ENCODE results near the gene SLC25A26. TPM values are rescaled to one million over a fixed set of nuclear protein-coding genes. Genes with fewer than 3 reads are reported as not detected.
"Not testable (repeated sequence)": the region's sequence is repeated elsewhere in the genome, so short reads cannot be mapped to it uniquely, and the experiment has no call there.

The SLC25A26 gene
- total RNA-seq, 2 donors from 2014 or later = 20.7 to 22.8 TPM

DNA sequence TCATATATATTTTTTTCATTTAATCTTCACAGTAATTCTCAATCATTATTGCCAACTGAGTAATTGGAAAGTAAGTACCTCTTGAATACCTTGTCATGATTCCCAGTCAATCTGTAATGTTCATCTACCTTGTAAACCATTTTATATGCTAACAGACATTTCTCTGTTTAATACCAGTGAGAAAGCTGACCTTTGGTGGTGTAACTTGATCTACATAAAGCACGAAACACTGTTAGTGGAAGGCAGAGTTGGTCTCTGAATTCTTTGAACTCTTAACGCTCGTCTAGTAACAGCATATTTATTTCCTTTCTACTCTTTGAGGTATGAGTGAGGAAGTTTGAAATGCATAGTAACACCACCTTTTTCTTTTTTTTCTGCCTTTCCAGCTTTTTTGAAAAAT, 59.5 kb downstream of the SLC25A26 start:
- Histone ChIP-seq H3K27ac (ENCODE audit: low read depth, low read length) (no peak overlapping the region), H3K4me1 (ENCODE audit: control insufficient read depth, insufficient read depth, low read length) (no peaks in the 10 kb centered on the region), H3K27me3 (ENCODE audit: control insufficient read depth, insufficient read depth, low read length, poor library complexity, severe bottlenecking) (no peaks in the 10 kb centered on the region), H3K9ac (ENCODE audit: extremely low read depth, low read length, poor library complexity, severe bottlenecking) (no peak overlapping the region), H3K9me3 (ENCODE audit: control insufficient read depth, low read length) (no peaks in the 10 kb centered on the region), H3K4me3 (ENCODE audit: low read length) (no peak overlapping the region), H3K36me3 (ENCODE audit: control insufficient read depth, insufficient read depth, low read length) (no peaks in the 10 kb centered on the region)
- Mint-ChIP-seq H3K9me3 (no peaks in the 10 kb centered on the region), H3K36me3 (ENCODE audit: low read depth) (no peaks in the 10 kb centered on the region), H3K27ac (no peak overlapping the region), H3K4me1 (peaks cover 1% of the 10 kb centered on the region), H3K4me3 (no peak overlapping the region), H3K27me3 (ENCODE audit: insufficient read depth) (no peaks in the 10 kb centered on the region)
- WGBS, 2 experiments (ENCODE audit: insufficient coverage in 1 of 2, insufficient read length in 1 of 2) = 90% methylated on average over 1 of the region's 3 CpGs; no CpG with 5 or more reads in 1 of the 2 experiments
- DNase-seq = no peak
- TF ChIP-seq, protein P1, sequence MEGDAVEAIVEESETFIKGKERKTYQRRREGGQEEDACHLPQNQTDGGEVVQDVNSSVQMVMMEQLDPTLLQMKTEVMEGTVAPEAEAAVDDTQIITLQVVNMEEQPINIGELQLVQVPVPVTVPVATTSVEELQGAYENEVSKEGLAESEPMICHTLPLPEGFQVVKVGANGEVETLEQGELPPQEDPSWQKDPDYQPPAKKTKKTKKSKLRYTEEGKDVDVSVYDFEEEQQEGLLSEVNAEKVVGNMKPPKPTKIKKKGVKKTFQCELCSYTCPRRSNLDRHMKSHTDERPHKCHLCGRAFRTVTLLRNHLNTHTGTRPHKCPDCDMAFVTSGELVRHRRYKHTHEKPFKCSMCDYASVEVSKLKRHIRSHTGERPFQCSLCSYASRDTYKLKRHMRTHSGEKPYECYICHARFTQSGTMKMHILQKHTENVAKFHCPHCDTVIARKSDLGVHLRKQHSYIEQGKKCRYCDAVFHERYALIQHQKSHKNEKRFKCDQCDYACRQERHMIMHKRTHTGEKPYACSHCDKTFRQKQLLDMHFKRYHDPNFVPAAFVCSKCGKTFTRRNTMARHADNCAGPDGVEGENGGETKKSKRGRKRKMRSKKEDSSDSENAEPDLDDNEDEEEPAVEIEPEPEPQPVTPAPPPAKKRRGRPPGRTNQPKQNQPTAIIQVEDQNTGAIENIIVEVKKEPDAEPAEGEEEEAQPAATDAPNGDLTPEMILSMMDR (conservative IDR thresholded peaks at IDR 0.05) = no peak

DNA sequence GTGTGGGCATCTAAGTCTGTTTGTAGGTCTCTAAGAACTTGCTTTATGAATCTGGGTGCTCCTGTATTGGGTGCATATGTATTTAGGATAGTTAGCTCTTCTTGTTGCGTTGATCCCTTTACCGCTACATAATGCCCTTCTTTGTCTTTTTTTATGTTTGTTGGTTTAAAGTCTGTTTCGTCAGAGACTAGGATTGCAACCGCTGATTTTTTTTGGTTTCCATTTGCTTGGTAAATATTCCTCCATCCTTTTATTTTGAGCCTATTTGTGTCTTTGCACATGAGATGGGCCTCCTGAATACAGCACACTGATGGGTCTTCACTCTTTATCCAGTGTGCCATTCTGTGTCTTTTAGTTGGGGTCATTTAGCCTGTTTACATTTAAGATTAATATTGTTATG, 71.1 kb downstream of the SLC25A26 start:
- not testable (repeated sequence) for H3K36me3 Mint-ChIP-seq (ENCODE audit: low read depth); DNase-seq; H3K36me3 ChIP-seq (ENCODE audit: control insufficient read depth, insufficient read depth, low read length); H3K4me1 Mint-ChIP-seq; H3K27me3 ChIP-seq (ENCODE audit: control insufficient read depth, insufficient read depth, low read length, poor library complexity, severe bottlenecking); H3K9me3 ChIP-seq (ENCODE audit: control insufficient read depth, low read length); H3K9me3 Mint-ChIP-seq; H3K4me3 ChIP-seq (ENCODE audit: low read length); H3K4me1 ChIP-seq (ENCODE audit: control insufficient read depth, insufficient read depth, low read length); H3K27ac Mint-ChIP-seq; H3K9ac ChIP-seq (ENCODE audit: extremely low read depth, low read length, poor library complexity, severe bottlenecking); H3K27ac ChIP-seq (ENCODE audit: low read depth, low read length); H3K4me3 Mint-ChIP-seq; H3K27me3 Mint-ChIP-seq (ENCODE audit: insufficient read depth)
- WGBS, 2 experiments (ENCODE audit: insufficient coverage in 1 of 2, insufficient read length in 1 of 2) = 66 to 86% methylated on average over 2 to 4 of the region's 4 CpGs

DNA sequence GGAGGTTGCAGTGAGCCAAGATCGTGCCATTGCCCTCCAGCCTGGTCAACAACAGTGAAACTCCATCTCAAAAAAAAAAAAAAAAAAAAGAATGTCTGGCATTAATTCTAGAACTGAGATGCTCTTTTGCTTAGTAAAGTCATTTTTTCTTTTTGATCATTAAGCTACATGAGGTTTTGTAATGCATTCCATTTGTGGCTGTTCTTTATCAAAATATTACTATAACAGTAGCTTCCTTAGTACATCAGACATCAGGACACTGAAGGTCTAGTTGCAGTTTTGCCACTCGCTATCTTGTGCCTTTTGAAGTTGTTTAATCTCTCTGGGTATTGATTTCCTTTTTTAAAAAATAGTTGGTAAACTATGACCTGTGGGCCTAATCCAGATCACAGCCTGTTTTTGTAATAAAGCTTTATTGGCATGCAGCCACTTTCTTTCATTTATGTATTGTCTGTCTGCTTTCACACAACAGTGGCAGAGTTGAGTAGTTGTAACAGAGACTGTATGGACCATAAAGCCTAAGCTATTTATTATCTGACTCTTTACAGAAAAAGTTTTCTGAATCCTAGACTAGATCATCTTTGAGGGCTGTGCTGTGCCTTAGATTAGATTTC, 76.6 kb downstream of the SLC25A26 start:
- H3K36me3 Mint-ChIP-seq (ENCODE audit: low read depth) = no peaks in the 10 kb centered on the region
- no peaks in the 10 kb centered on the region for H3K4me1 ChIP-seq (ENCODE audit: control insufficient read depth, insufficient read depth, low read length)
- no peaks in the 10 kb centered on the region for H3K27me3 ChIP-seq (ENCODE audit: control insufficient read depth, insufficient read depth, low read length, poor library complexity, severe bottlenecking)
- no peak overlapping the region for H3K9ac ChIP-seq (ENCODE audit: extremely low read depth, low read length, poor library complexity, severe bottlenecking)
- H3K4me3 Mint-ChIP-seq = no peak overlapping the region
- 90% methylated on average over 2 of the region's 2 CpGs; no CpG with 5 or more reads in 1 of the 2 experiments for WGBS, 2 experiments (ENCODE audit: insufficient coverage in 1 of 2, insufficient read length in 1 of 2)
- H3K4me3 ChIP-seq (ENCODE audit: low read length) = no peak overlapping the region
- no peak overlapping the region for H3K27ac ChIP-seq (ENCODE audit: low read depth, low read length)
- no peaks in the 10 kb centered on the region for H3K9me3 ChIP-seq (ENCODE audit: control insufficient read depth, low read length)
- DNase-seq = no peak
- H3K27me3 Mint-ChIP-seq (ENCODE audit: insufficient read depth) = no peaks in the 10 kb centered on the region
- no peaks in the 10 kb centered on the region for H3K9me3 Mint-ChIP-seq
- TF ChIP-seq, protein P1 (conservative IDR thresholded peaks at IDR 0.05) = no peak
- H3K36me3 ChIP-seq (ENCODE audit: control insufficient read depth, insufficient read depth, low read length) = no peaks in the 10 kb centered on the region
- H3K4me1 Mint-ChIP-seq = no peaks in the 10 kb centered on the region
- no peak overlapping the region for H3K27ac Mint-ChIP-seq

DNA sequence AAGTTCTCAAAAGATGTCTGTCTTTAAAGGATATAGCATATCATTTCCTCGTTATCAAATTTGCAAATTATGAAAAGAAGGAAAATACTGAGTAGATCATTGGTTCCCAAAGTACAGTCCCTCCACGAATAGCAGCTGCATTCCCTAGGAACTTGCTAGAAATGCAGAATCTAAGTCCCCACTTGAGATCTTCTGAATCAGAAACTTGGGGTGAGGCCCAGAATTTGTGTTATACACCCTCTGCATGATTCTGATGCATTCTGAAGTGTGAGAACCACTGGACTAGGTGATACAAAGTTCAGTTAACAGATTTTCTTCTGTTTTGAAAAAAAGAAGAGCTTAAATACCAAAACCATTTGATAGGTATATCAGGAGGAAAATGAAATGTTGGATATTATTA, 77.1 kb downstream of the SLC25A26 start:
- no peaks in the 10 kb centered on the region for H3K27me3 Mint-ChIP-seq (ENCODE audit: insufficient read depth)
- H3K36me3 Mint-ChIP-seq (ENCODE audit: low read depth) = no peaks in the 10 kb centered on the region
- Histone ChIP-seq H3K27me3 (ENCODE audit: control insufficient read depth, insufficient read depth, low read length, poor library complexity, severe bottlenecking) (no peaks in the 10 kb centered on the region), H3K36me3 (ENCODE audit: control insufficient read depth, insufficient read depth, low read length) (no peaks in the 10 kb centered on the region), H3K27ac (ENCODE audit: low read depth, low read length) (no peak overlapping the region), H3K4me3 (ENCODE audit: low read length) (no peak overlapping the region), H3K9ac (ENCODE audit: extremely low read depth, low read length, poor library complexity, severe bottlenecking) (no peak overlapping the region), H3K9me3 (ENCODE audit: control insufficient read depth, low read length) (no peaks in the 10 kb centered on the region), H3K4me1 (ENCODE audit: control insufficient read depth, insufficient read depth, low read length) (no peaks in the 10 kb centered on the region)
- H3K27ac Mint-ChIP-seq = no peak overlapping the region
- DNase-seq = no peak
- no peaks in the 10 kb centered on the region for H3K9me3 Mint-ChIP-seq
- H3K4me3 Mint-ChIP-seq = no peak overlapping the region
- TF ChIP-seq, protein P1 (conservative IDR thresholded peaks at IDR 0.05) = no peak
- no peaks in the 10 kb centered on the region for H3K4me1 Mint-ChIP-seq
- WGBS, 2 experiments (ENCODE audit: insufficient coverage in 1 of 2, insufficient read length in 1 of 2) = 78 to 92% methylated on average over 1 to 2 of the region's 2 CpGs

All from endodermal cell (in vitro differentiated cells).